ENCODE measurements around the gene SLC44A3.

Gene SLC44A3

GRCh38 chr1:94929351-94930217, 109.4 kb downstream of the SLC44A3 start:
- TF ChIP-seq CTCF (conservative IDR thresholded peaks at IDR 0.05) (no peak), ZFX (IDR thresholded peaks at IDR 0.05) (no peak)
- peak overlapping the region; percentile 73 for H3K27ac ChIP-seq

GRCh38 chr1:94931254-94931841, 111.2 kb downstream of the SLC44A3 start:
- TF ChIP-seq ZFX (IDR thresholded peaks at IDR 0.05) (no peak), CTCF (conservative IDR thresholded peaks at IDR 0.05) (no peak)
- no peak overlapping the region for H3K27ac ChIP-seq

- TF ChIP-seq CTCF (conservative IDR thresholded peaks at IDR 0.05) (no peak), ZFX (IDR thresholded peaks at IDR 0.05) (no peak)
- H3K27ac ChIP-seq = no peak overlapping the region
Measured at GRCh38 chr1:94934551-94934950, 114.4 kb downstream of the SLC44A3 start.

- H3K27ac ChIP-seq = no peak overlapping the region
- no peak for TF ChIP-seq ZFX (IDR thresholded peaks at IDR 0.05)
- no peak for TF ChIP-seq CTCF (conservative IDR thresholded peaks at IDR 0.05)
Measured at GRCh38 chr1:94935034-94935433, 114.9 kb downstream of the SLC44A3 start.

GRCh38 chr1:94935476-94935875, 115.3 kb downstream of the SLC44A3 start:
- TF ChIP-seq ZFX (IDR thresholded peaks at IDR 0.05) = no peak
- no peak for TF ChIP-seq CTCF (conservative IDR thresholded peaks at IDR 0.05)
- H3K27ac ChIP-seq = no peak overlapping the region

GRCh38 chr1:94936861-94937620, 116.9 kb downstream of the SLC44A3 start:
- TF ChIP-seq CTCF (conservative IDR thresholded peaks at IDR 0.05) = no peak
- no peak for TF ChIP-seq ZFX (IDR thresholded peaks at IDR 0.05)
- H3K27ac ChIP-seq = no peak overlapping the region

GRCh38 chr1:94937820-94938219, 117.7 kb downstream of the SLC44A3 start:
- H3K27ac ChIP-seq = no peak overlapping the region
- TF ChIP-seq CTCF (conservative IDR thresholded peaks at IDR 0.05) (no peak), ZFX (IDR thresholded peaks at IDR 0.05) (no peak)

Data from C4-2B (cell line).